ENCODE measurements around the gene GNL3L.

DNA sequence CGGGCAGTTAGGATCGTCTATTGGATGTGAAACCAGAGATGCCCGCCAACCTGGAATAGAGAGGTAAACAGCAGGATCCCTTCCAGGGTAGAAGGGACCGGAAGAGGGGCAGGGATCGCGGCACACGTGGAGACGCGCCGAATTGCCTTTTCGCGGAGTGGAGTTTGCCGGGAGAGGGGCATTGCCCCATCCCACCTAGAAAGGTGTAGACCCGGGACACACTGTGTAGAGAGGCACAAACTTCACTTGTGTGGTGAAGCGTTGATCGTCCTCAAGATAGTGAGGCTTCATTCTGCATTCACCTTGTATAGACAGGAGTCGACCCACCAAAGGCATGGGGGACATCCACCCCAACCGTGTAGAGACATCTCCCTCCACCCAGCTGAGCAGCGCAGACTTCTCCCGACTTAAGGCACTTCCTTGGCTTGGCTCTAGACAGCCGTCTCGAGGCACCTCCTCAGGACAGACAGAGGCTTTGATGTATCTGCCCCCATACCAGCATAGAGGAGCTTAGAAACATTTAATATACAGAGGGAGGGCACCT lies 410 bp downstream of the GNL3L start:
- TF ChIP-seq, protein P1, sequence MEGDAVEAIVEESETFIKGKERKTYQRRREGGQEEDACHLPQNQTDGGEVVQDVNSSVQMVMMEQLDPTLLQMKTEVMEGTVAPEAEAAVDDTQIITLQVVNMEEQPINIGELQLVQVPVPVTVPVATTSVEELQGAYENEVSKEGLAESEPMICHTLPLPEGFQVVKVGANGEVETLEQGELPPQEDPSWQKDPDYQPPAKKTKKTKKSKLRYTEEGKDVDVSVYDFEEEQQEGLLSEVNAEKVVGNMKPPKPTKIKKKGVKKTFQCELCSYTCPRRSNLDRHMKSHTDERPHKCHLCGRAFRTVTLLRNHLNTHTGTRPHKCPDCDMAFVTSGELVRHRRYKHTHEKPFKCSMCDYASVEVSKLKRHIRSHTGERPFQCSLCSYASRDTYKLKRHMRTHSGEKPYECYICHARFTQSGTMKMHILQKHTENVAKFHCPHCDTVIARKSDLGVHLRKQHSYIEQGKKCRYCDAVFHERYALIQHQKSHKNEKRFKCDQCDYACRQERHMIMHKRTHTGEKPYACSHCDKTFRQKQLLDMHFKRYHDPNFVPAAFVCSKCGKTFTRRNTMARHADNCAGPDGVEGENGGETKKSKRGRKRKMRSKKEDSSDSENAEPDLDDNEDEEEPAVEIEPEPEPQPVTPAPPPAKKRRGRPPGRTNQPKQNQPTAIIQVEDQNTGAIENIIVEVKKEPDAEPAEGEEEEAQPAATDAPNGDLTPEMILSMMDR (IDR thresholded peaks at IDR 0.05), result no peak
- no peak for TF ChIP-seq POLR2A (IDR thresholded peaks at IDR 0.05)

Data from heart left ventricle (tissue), 13 donors.